GM12892 (cell line): Measurements from ENCODE around the gene FAM174C.

Experiments used
- POLR2A ChIP-seq: IDR thresholded peaks from 2 replicates; pipeline ENCODE4 v1.6.1; 2011; ENCODE audit warnings: low read depth, low read length, control low read depth
- POLR2AphosphoS5 ChIP-seq: IDR thresholded peaks from 2 replicates; pipeline ENCODE4 v1.6.1; 2011; ENCODE audit warnings: low read depth, low read length, control low read depth

DNA sequence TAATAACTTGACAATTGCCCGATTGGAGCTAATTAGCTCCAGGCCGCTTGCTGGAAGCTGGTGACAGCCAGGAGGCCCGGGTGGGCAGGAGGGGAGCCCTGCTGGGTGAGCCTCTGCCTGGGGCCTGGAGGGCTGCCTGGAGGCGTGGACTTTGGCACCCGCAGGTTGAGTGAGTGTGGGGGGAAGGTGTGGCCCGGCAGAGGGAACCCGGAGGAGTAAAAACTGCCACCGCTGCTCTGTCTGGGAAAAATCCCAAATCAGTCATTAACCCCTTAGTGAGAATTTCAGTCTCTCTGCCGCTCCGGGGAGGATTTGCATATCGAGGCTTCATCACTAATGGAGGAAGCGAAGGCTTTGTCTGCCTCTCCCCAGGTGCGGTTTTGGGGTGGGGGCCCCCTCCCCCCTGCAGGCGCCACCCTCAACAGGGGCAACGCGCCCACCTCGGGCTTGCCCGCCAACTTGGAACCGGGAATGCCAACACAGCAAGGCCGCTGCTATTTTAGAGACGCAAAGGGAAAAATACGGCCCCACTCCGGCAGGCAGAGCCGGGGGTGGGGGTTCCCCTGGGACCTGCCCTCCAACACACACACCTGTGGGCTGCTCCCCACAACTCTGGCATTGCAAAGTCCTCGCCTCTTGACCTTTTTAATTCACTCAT is 16.6 kb downstream of the FAM174C start:
- no peak for TF ChIP-seq POLR2AphosphoS5
- no peak for TF ChIP-seq POLR2A
